MM.1S (cell line): ENCODE results near the gene CACNA1C.

Experiments used
- DNase-seq: peaks from one replicate; pipeline ENCODE4 v3.0.0-alpha.2; 2015
- H2AFZ ChIP-seq: fragments of 300-600 bp; sonication (generic); 2 replicates; pipeline ENCODE4 v1.6.0; 2016; ENCODE audit warnings: antibody characterized with exemption, low read length
- H3F3A ChIP-seq: fragments of 300-600 bp; sonication (generic); 2 replicates; pipeline ENCODE4 v1.6.1; 2016; ENCODE audit warnings: mild to moderate bottlenecking, antibody characterized with exemption, low read length, moderate library complexity, mixed read lengths; ENCODE audit not compliant: insufficient read depth
- H3K27ac ChIP-seq: fragments of 300-600 bp; sonication (generic); 2 replicates; pipeline ENCODE4 v1.5.1; 2016; ENCODE audit warnings: mild to moderate bottlenecking, low read length
- H3K27me3 ChIP-seq: fragments of 300-600 bp; sonication (generic); replicated peaks from 2 replicates; pipeline ENCODE4 v1.6.0; 2016; ENCODE audit warnings: low read length; ENCODE audit not compliant: insufficient read depth
- H3K36me3 ChIP-seq: fragments of 300-600 bp; sonication (generic); replicated peaks from 2 replicates; pipeline ENCODE4 v1.6.1; 2016; ENCODE audit warnings: mild to moderate bottlenecking, low read length, mixed read lengths; ENCODE audit not compliant: insufficient read depth
- H3K4me1 ChIP-seq: fragments of 300-600 bp; sonication (generic); 2 replicates; pipeline ENCODE4 v1.6.1; 2016; ENCODE audit warnings: low read length, mixed read lengths
- H3K4me2 ChIP-seq: fragments of 300-600 bp; sonication (generic); 2 replicates; pipeline ENCODE4 v1.6.0; 2016; ENCODE audit warnings: low read depth, low read length
- H3K4me3 ChIP-seq: fragments of 300-600 bp; sonication (generic); 2 replicates; pipeline ENCODE4 v1.5.1; 2016; ENCODE audit warnings: low read length, mixed read lengths
- H3K79me2 ChIP-seq: fragments of 300-600 bp; sonication (generic); 2 replicates; pipeline ENCODE4 v1.6.1; 2016; ENCODE audit warnings: mixed run types, low read length, mixed read lengths
- H3K9ac ChIP-seq: fragments of 300-600 bp; sonication (generic); 2 replicates; pipeline ENCODE4 v1.6.1; 2016; ENCODE audit warnings: low read length, mixed read lengths
- H3K9me2 ChIP-seq: fragments of 300-600 bp; sonication (generic); replicated peaks from 2 replicates; pipeline ENCODE4 v1.6.1; 2016; ENCODE audit warnings: mild to moderate bottlenecking, low read length, mixed read lengths; ENCODE audit not compliant: insufficient read depth
- H3K9me3 ChIP-seq: fragments of 300-600 bp; sonication (generic); replicated peaks from 2 replicates; pipeline ENCODE4 v1.6.1; 2016; ENCODE audit warnings: mild to moderate bottlenecking, low read length, mixed read lengths; ENCODE audit not compliant: insufficient read depth
- H4K20me1 ChIP-seq: fragments of 300-600 bp; sonication (generic); 2 replicates; pipeline ENCODE4 v1.6.1; 2016; ENCODE audit warnings: mild to moderate bottlenecking, low read length, moderate library complexity, mixed read lengths; ENCODE audit not compliant: insufficient read depth
- CTCF ChIP-seq: fragments of 300-600 bp; sonication (generic); IDR thresholded peaks from 2 replicates; pipeline ENCODE4 v1.5.1; 2016; ENCODE audit warnings: antibody characterized with exemption, low read length, mixed read lengths
- EZH2 ChIP-seq: fragments of 300-600 bp; sonication (generic); optimal IDR thresholded peaks from 2 replicates; pipeline ENCODE3; 2017; ENCODE audit warnings: low read depth, mild to moderate bottlenecking, antibody characterized with exemption, low read length, mixed read lengths
- EZH2phosphoT487 ChIP-seq: fragments of 300-600 bp; sonication (generic); IDR thresholded peaks from 2 replicates; pipeline ENCODE4 v1.6.1; 2018; ENCODE audit warnings: antibody characterized with exemption, low read length

The CACNA1C gene

GRCh38 chr12:2208837-2209635, 156.2 kb downstream of the CACNA1C start:
- H3K9me2 ChIP-seq = no peaks in the 10 kb centered on the region
- no peaks in the 10 kb centered on the region for H4K20me1 ChIP-seq
- no peak for DNase-seq
- no peaks in the 10 kb centered on the region for H3K9me3 ChIP-seq
- H3K4me1 ChIP-seq = no peaks in the 10 kb centered on the region
- no peaks in the 10 kb centered on the region for H3F3A ChIP-seq
- H3K79me2 ChIP-seq = no peaks in the 10 kb centered on the region
- no peak overlapping the region for H3K4me2 ChIP-seq
- H3K4me3 ChIP-seq = no peak overlapping the region
- no peaks in the 10 kb centered on the region for H3K27me3 ChIP-seq
- H3K27ac ChIP-seq = no peak overlapping the region
- H3K36me3 ChIP-seq = no peaks in the 10 kb centered on the region
- no peak overlapping the region for H3K9ac ChIP-seq
- no peak for TF ChIP-seq EZH2phosphoT487
- TF ChIP-seq EZH2 = no peak
- TF ChIP-seq CTCF = no peak
- no peak overlapping the region for H2AFZ ChIP-seq

- no peak for DNase-seq
These were observed 158.3 kb downstream of the CACNA1C start for GRCh38 chr12:2211119-2211518.

GRCh38 chr12:2212537-2212936, 159.8 kb downstream of the CACNA1C start:
- Histone ChIP-seq H3K36me3 (no peaks in the 10 kb centered on the region), H3K4me1 (no peaks in the 10 kb centered on the region), H3K4me2 (no peak overlapping the region), H3K9ac (no peak overlapping the region), H3K9me3 (no peaks in the 10 kb centered on the region), H3K79me2 (no peaks in the 10 kb centered on the region), H4K20me1 (no peaks in the 10 kb centered on the region), H3K4me3 (no peak overlapping the region), H2AFZ (no peak overlapping the region), H3F3A (no peaks in the 10 kb centered on the region), H3K9me2 (no peaks in the 10 kb centered on the region), H3K27ac (no peak overlapping the region), H3K27me3 (no peaks in the 10 kb centered on the region)
- no peak for DNase-seq
- TF ChIP-seq CTCF = no peak
- TF ChIP-seq EZH2phosphoT487 = no peak
- TF ChIP-seq EZH2 = no peak

More at GRCh38 chr12:2211119-2211518, 158.3 kb downstream of the CACNA1C start:
- Histone ChIP-seq H3K4me2 (no peak overlapping the region), H3K9me2 (no peaks in the 10 kb centered on the region), H3K9ac (no peak overlapping the region), H3K79me2 (no peaks in the 10 kb centered on the region), H3K27me3 (no peaks in the 10 kb centered on the region), H2AFZ (no peak overlapping the region), H3K36me3 (no peaks in the 10 kb centered on the region), H3K9me3 (no peaks in the 10 kb centered on the region), H3K27ac (no peak overlapping the region), H4K20me1 (no peaks in the 10 kb centered on the region), H3K4me3 (no peak overlapping the region), H3F3A (no peaks in the 10 kb centered on the region), H3K4me1 (no peaks in the 10 kb centered on the region)
- no peak for TF ChIP-seq EZH2
- TF ChIP-seq EZH2phosphoT487 = no peak
- no peak for TF ChIP-seq CTCF
